HepG2 (cell line): ENCODE results near the gene DGAT2L6. TPM values are rescaled to one million over a fixed set of nuclear protein-coding genes. Genes with fewer than 3 reads are reported as not detected.

Experiments used
- ATAC-seq: fragments of 200-7000 bp; cut with Tn5 transposase; 3 replicates; pipeline ENCODE4 v1.9.1; 2020; ENCODE audit warnings: mild to moderate bottlenecking, moderate library complexity
- BruUV-seq: library from RNA; stranded (reverse); fragments of 400-500 nt; replicated peaks from 2 replicates; lab custom pipeline; 2021; lab: Mats Ljungman, UMichigan
- CTCF ChIA-PET: fragments of 300-600 bp; formaldehyde crosslinking; extraction: SDS; loops from one replicate; lab custom pipeline; 2021; ENCODE audit warnings: low total read pairs, inconsistent platforms, low intra/inter-chr PET ratio; lab: Yijun Ruan, JAX
- POLR2A ChIA-PET: fragments of 350-600 bp; sonication (Branson Sonifier 250); formaldehyde crosslinking; loops from one replicate; lab custom pipeline; 2020; ENCODE audit warnings: antibody characterized with exemption, inconsistent platforms; lab: Yijun Ruan, JAX
- DNase-seq: peaks from one replicate; pipeline ENCODE4 v3.0.0-alpha.2; 2015; ENCODE audit warnings: low spot score
- FAIRE-seq: peaks from 3 replicates; lab custom pipeline; 2011; peaks lifted over from hg19 to GRCh38; lab: Jason Lieb, UNC
- H2AFZ ChIP-seq: one replicate; pipeline ENCODE4 v1.6.1; 2011; ENCODE audit warnings: low read length, inconsistent platforms
- H3K27ac ChIP-seq: fragments of 300-600 bp; 3 replicates; pipeline ENCODE4 v1.8.0; 2011; ENCODE audit warnings: mixed run types, mild to moderate bottlenecking, mixed read lengths, low read length, inconsistent platforms; ENCODE audit not compliant: insufficient read depth; ENCODE audit errors: extremely low read length
- H3K27me3 ChIP-seq, 2 experiments: fragments of 200-600 bp in 1 of 2; 2 replicates in 1 of 2; 3 replicates in 1 of 2; pipeline versions ENCODE4 v1.6.0 to v1.8.0; 2011; ENCODE audit warnings: low read length in 2 of 2, mild to moderate bottlenecking in 2 of 2, moderate library complexity in 2 of 2, inconsistent platforms in 1 of 2; ENCODE audit not compliant: insufficient read depth in 2 of 2, control insufficient read depth in 1 of 2
- H3K36me3 ChIP-seq, 2 experiments: fragments of 200-600 bp in 1 of 2; replicated peaks in 1 of 2; 2 replicates in 1 of 2; 3 replicates in 1 of 2; pipeline versions ENCODE4 v1.5.1 to v1.8.0; 2011; ENCODE audit warnings: low read length in 2 of 2, inconsistent platforms in 1 of 2; ENCODE audit not compliant: insufficient read depth in 2 of 2, control insufficient read depth in 1 of 2
- H3K4me1 ChIP-seq: 2 replicates; pipeline ENCODE4 v1.5.1; 2012; ENCODE audit warnings: low read length, inconsistent platforms; ENCODE audit not compliant: insufficient read depth
- H3K4me2 ChIP-seq: 2 replicates; pipeline ENCODE4 v1.6.0; 2011; ENCODE audit warnings: low read depth, low read length, inconsistent platforms
- H3K4me3 ChIP-seq, 3 experiments: fragments of 200-600 bp in 1 of 3; sonication (generic), shearing (Covaris generic) in 1 of 3; replicated peaks in 1 of 3; 2 replicates each; pipeline ENCODE4 v1.5.1; 2011 to 2016; ENCODE audit warnings: low read length in 3 of 3, inconsistent platforms in 2 of 3, low read depth in 2 of 3, mild to moderate bottlenecking in 2 of 3, control low read depth in 1 of 3, mixed read lengths in 1 of 3; ENCODE audit not compliant: insufficient read depth in 1 of 3
- H3K79me2 ChIP-seq: one replicate; pipeline ENCODE4 v1.6.1; 2011; ENCODE audit warnings: low read length, inconsistent platforms; ENCODE audit not compliant: insufficient read depth
- H3K9ac ChIP-seq: 2 replicates; pipeline ENCODE4 v1.6.0; 2011; ENCODE audit warnings: mild to moderate bottlenecking, low read depth, low read length, inconsistent platforms; ENCODE audit not compliant: insufficient read depth
- H3K9me3 ChIP-seq: 2 replicates; pipeline ENCODE4 v1.5.1; 2012; ENCODE audit warnings: mild to moderate bottlenecking, low read length
- H4K20me1 ChIP-seq: 2 replicates; pipeline ENCODE4 v1.6.0; 2011; ENCODE audit warnings: inconsistent platforms, mild to moderate bottlenecking, low read length, moderate library complexity; ENCODE audit not compliant: insufficient read depth
- AGO2 ChIP-seq: fragments of 200-400 bp; formaldehyde crosslinking; optimal IDR thresholded peaks from 2 replicates; pipeline ENCODE3; 2017; ENCODE audit warnings: mild to moderate bottlenecking, low read depth, low read length, moderate library complexity
- GABPA ChIP-seq, 2 experiments: IDR thresholded peaks; 2 replicates each; pipeline ENCODE4 v1.6.1; 2011 to 2016; ENCODE audit warnings: low read depth in 2 of 2, low read length in 1 of 2, missing biosample characterization in 1 of 2, missing genetic modification characterization in 1 of 2
- GATAD1 ChIP-seq: IDR thresholded peaks from 2 replicates; pipeline ENCODE4 v1.6.1; 2016; ENCODE audit warnings: missing genetic modification reagents, missing compliant biosample characterization
- HNF1B ChIP-seq: sonication (generic); formaldehyde crosslinking; IDR thresholded peaks from 2 replicates; pipeline ENCODE4 v1.5.1; 2020; ENCODE audit warnings: mild to moderate bottlenecking, moderate library complexity, missing genetic modification reagents
- PRMT3 ChIP-seq: sonication (generic); formaldehyde crosslinking; IDR thresholded peaks from 2 replicates; pipeline ENCODE4 v1.8.1; 2022; ENCODE audit warnings: low read depth, mild to moderate bottlenecking, moderate library complexity, missing genetic modification reagents, borderline replicate concordance
- SMAD1 ChIP-seq: sonication (generic); formaldehyde crosslinking; IDR thresholded peaks from 2 replicates; pipeline ENCODE4 v1.4.0; 2020; ENCODE audit warnings: missing genetic modification reagents, low read depth, mild to moderate bottlenecking, borderline replicate concordance
- ZNF496 ChIP-seq: sonication (generic); formaldehyde crosslinking; IDR thresholded peaks from 2 replicates; pipeline ENCODE4 v1.8.1; 2023; ENCODE audit warnings: mild to moderate bottlenecking, moderate library complexity, missing genetic modification reagents; ENCODE audit not compliant: insufficient replicate concordance
- WGBS: methylation state at CpG from one replicate; pipeline ENCODE4 v1.1.6; 2017; ENCODE audit warnings: low lambda C conversion rate; 5-methylcytosine and 5-hydroxymethylcytosine counted together
- in situ Hi-C: cut with HindIII; loops from 2 replicates; pipeline ENCODE4 v1.10.0; 2017; ENCODE audit warnings: low pct_unique_long_range_greater_than_20kb; ENCODE audit not compliant: extremely low pct_ligation_motif_present
- intact Hi-C: fragments of 100-400 bp; cut with micrococcal nuclease; formaldehyde crosslinking; loops from one replicate; pipeline ENCODE4 v1.10.0; 2022; ENCODE audit not compliant: unreplicated experiment
- polyA plus RNA-seq, 8 experiments: library from polyadenylated mRNA; depleted of rRNA in 3 of 8; stranded (reverse) in 7 of 8; unstranded in 1 of 8; fragments of >200 nt; fragmentation: Illumina TruSeq in 4 of 8; extraction: Trizol in 4 of 8; gene quantifications; 2 replicates each; pipeline versions ENCODE4 v1.2.1 to v1.2.3, GENCODE V29; 2011 to 2016; ENCODE audit warnings: low read depth in 4 of 8, missing spikeins in 1 of 8, mixed read lengths in 1 of 8; ENCODE audit not compliant: insufficient read depth in 1 of 8
- total RNA-seq, 5 experiments: library from RNA; depleted of rRNA; stranded (reverse); fragments of >200 nt; fragmentation: Illumina TruSeq; extraction: Trizol; gene quantifications; 2 replicates each; pipeline ENCODE4 v1.2.3, GENCODE V29; 2016; ENCODE audit warnings: low read depth in 1 of 5

Gene DGAT2L6
- total and polyA plus RNA-seq, 2 of the 13 experiments (the other 11 are each of a cell fraction or from before 2014, with no cell fraction given), result not detected

- TF ChIP-seq ZNF496 (no peak), HNF1B (no peak), PRMT3 (no peak), SMAD1 (CRISPR knock-in tag) (no peak)
Measured at GRCh38 chrX:70132224-70132623, 45.1 kb upstream of the DGAT2L6 start (continued).

- no TSS peak for BruUV-seq
Measured at GRCh38 chrX:70132877-70133302, 44.4 kb upstream of the DGAT2L6 start.

More at GRCh38 chrX:70132877-70133302, 44.4 kb upstream of the DGAT2L6 start:
- ChIA-PET CTCF (no interaction called here), POLR2A (interaction anchor here (1.0 to 1.6 kb wide), 6 partner anchors 9 to 632 kb away, joined by 3 to 8 read pairs (median 4); partner anchors contain the start of genes KIF4A and PDZD11)
- H3K4me2 ChIP-seq, result peak overlapping the region; percentile 81
- H3K9me3 ChIP-seq, result no peaks in the 10 kb centered on the region
- WGBS, result 2% methylated on average over 8 of the region's 8 CpGs
- intact Hi-C loops (loop anchor here (1.0 kb wide), 1 partner anchor 128 kb away; no protein-coding TSS in a partner anchor), in situ Hi-C loops (no loop called here)
- ATAC-seq, result no peak
- FAIRE-seq, result no peak
- peak overlapping the region; percentile 72 for H2AFZ ChIP-seq
- H3K79me2 ChIP-seq, result peaks cover 17% of the 10 kb centered on the region
- TF ChIP-seq GABPA (IDR thresholded peaks at IDR 0.05; ENCODE audit: low read depth, low read length) (no peak; the same call in 1 of the 2 replicates), GABPA (CRISPR knock-in tag; IDR thresholded peaks at IDR 0.05; ENCODE audit: low read depth) (peak; percentile 64; the same call in 1 of the 2 replicates), GATAD1 (peak; percentile 58; the same call in 1 of the 2 replicates), AGO2 (no peak)
- H4K20me1 ChIP-seq, result no peaks in the 10 kb centered on the region
- no peaks in the 10 kb centered on the region for H3K36me3 ChIP-seq
- DNase-seq, result no peak
- peaks cover 42% of the 10 kb centered on the region for H3K4me1 ChIP-seq
- H3K4me3 ChIP-seq, result peak overlapping the region; percentile 69 to 78 (median 77)
- H3K27ac ChIP-seq, result peak overlapping the region; percentile 97
- H3K9ac ChIP-seq, result peak overlapping the region; percentile 83
- no peaks in the 10 kb centered on the region; a peak in 1 of 5 replicates for H3K27me3 ChIP-seq
